ENCODE results near the gene FBLN2. TPM values are rescaled to one million over a fixed set of nuclear protein-coding genes. Genes with fewer than 3 reads are reported as not detected.

FBLN2 gene
- total RNA-seq, 4 donors from 2014 or later: 6.3 to 122 (median 25.7) TPM

GRCh38 chr3:13617097-13617738 is 68.3 kb downstream of the FBLN2 start:
- Histone ChIP-seq H3K9me3 (no peaks in the 10 kb centered on the region), H3K27ac (no peak overlapping the region), H3K36me3 (peaks cover 0 to 27% (median 0%) of the 10 kb centered on the region in 3 donors), H3K4me3 (no peak overlapping the region), H3K4me1 (peaks cover 0 to 4% (median 0%) of the 10 kb centered on the region in 3 donors), H3K27me3 (no peaks in the 10 kb centered on the region)
- 90 to 93% methylated on average over 3 of the region's 3 CpGs for WGBS, 2 donors
- intact Hi-C loops (cut with DNase I): no loop called here
- no peak for DNase-seq
- no peak for TF ChIP-seq CTCF (IDR thresholded peaks at IDR 0.05)

GRCh38 chr3:13617981-13618380 is 69.1 kb downstream of the FBLN2 start:
- DNase-seq: no peak
- 80% methylated on average over 4 of the region's 10 CpGs; no CpG with 5 or more reads in 1 of the 2 donors for WGBS, 2 donors
- no peak overlapping the region for H3K27ac ChIP-seq
- peaks cover 0 to 30% (median 0%) of the 10 kb centered on the region in 3 donors for H3K36me3 ChIP-seq
- H3K27me3 ChIP-seq: no peaks in the 10 kb centered on the region
- H3K4me1 ChIP-seq: peaks cover 0 to 11% (median 6%) of the 10 kb centered on the region in 3 donors
- H3K9me3 ChIP-seq: no peaks in the 10 kb centered on the region
- intact Hi-C loops (cut with DNase I): no loop called here
- no peak for TF ChIP-seq CTCF (IDR thresholded peaks at IDR 0.05)
- TF ChIP-seq POLR2A (IDR thresholded peaks at IDR 0.05): no peak
- H3K4me3 ChIP-seq: no peak overlapping the region

GRCh38 chr3:13618836-13619235 is 69.9 kb downstream of the FBLN2 start:
- H3K4me1 ChIP-seq: peaks cover 0 to 20% (median 10%) of the 10 kb centered on the region in 3 donors
- no peak overlapping the region for H3K4me3 ChIP-seq
- H3K36me3 ChIP-seq: peaks cover 0 to 30% (median 0%) of the 10 kb centered on the region in 3 donors
- TF ChIP-seq CTCF (IDR thresholded peaks at IDR 0.05) (no peak), POLR2A (IDR thresholded peaks at IDR 0.05) (no peak)
- no peak for DNase-seq
- intact Hi-C loops (cut with DNase I): no loop called here
- 80% methylated on average over 3 of the region's 3 CpGs; no CpG with 5 or more reads in 1 of the 2 donors for WGBS, 2 donors
- no peaks in the 10 kb centered on the region for H3K27me3 ChIP-seq
- no peak overlapping the region for H3K27ac ChIP-seq
- H3K9me3 ChIP-seq: no peaks in the 10 kb centered on the region

- H3K27ac ChIP-seq: no peak overlapping the region
- 80% methylated on average over 2 to 10 of the region's 13 CpGs for WGBS, 2 donors
- no peak for TF ChIP-seq POLR2A (IDR thresholded peaks at IDR 0.05)
- H3K36me3 ChIP-seq: peaks cover 0 to 30% (median 0%) of the 10 kb centered on the region in 3 donors
- H3K9me3 ChIP-seq: no peaks in the 10 kb centered on the region
- H3K27me3 ChIP-seq: no peaks in the 10 kb centered on the region
- H3K4me3 ChIP-seq: no peak overlapping the region
- DNase-seq: no peak
- intact Hi-C loops (cut with DNase I): no loop called here
- H3K4me1 ChIP-seq: peaks cover 0 to 22% (median 10%) of the 10 kb centered on the region in 3 donors
These were observed 70.8 kb downstream of the FBLN2 start for GRCh38 chr3:13619661-13620230.

- H3K27me3 ChIP-seq: no peaks in the 10 kb centered on the region
These were observed 71.4 kb downstream of the FBLN2 start for GRCh38 chr3:13620281-13620680.

More at GRCh38 chr3:13620281-13620680, 71.4 kb downstream of the FBLN2 start:
- Histone ChIP-seq H3K9me3 (no peaks in the 10 kb centered on the region), H3K27ac (no peak overlapping the region), H3K4me3 (no peak overlapping the region), H3K36me3 (peaks cover 0 to 26% (median 0%) of the 10 kb centered on the region in 3 donors), H3K4me1 (peaks cover 0 to 22% (median 10%) of the 10 kb centered on the region in 3 donors)
- WGBS, 2 donors: 83% methylated on average over 2 of the region's 4 CpGs; no CpG with 5 or more reads in 1 of the 2 donors
- TF ChIP-seq POLR2A (IDR thresholded peaks at IDR 0.05): no peak
- no peak for TF ChIP-seq CTCF (IDR thresholded peaks at IDR 0.05)
- no peak for DNase-seq
- intact Hi-C loops (cut with DNase I): no loop called here
